Ammon's horn (tissue), 1 donor: Measurements from ENCODE around the gene RXFP2.

Experiments
- DNase-seq: peaks from one replicate; pipeline ENCODE4 v3.0.0-alpha.2; 2016; ENCODE audit warnings: low spot score

Gene RXFP2

DNA sequence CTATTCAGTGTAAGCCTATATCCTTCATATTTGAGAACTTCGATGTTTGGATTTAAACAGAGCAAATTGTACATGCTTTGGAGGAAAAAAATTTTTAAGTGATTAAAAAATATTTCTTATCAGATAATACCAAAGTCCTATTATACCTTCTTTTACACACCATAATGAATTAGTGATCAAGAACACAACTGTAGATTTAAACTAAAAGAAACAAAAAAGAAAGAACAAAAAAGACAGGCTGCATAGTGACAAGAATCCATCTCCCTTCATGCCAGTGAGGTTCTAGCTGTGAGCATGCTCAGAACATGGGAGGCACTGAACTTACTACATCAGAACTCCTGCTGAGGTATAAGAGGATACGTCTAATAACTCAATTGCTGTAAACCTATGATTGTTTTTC lies at the start of gene RXFP2:
Gene RXFP2, plus strand, starts transcription at position 301 of the 400 bp plus-strand sequence. Its CDS starts 87 bp downstream, at position 388.
- no peak for DNase-seq

DNA sequence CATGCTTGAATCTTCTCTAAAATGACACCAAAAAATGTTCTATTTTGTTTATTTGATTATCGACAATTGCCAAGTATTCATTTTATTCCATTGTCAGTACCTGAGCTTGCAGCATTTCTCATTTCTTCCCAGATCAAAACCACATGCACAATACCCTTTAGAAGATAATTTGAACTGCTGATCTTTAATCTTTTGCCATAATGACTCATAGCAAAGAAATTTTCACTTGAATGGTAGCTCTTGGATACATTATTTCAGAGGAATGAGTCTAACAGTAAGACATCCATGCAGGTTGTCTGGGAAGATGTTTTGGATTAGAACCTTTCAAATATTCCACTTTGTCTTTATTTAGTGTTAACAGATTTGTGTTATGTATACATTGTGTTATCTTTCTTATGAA lies 42.0 kb upstream of the RXFP2 start:
- DNase-seq, result no peak

- DNase-seq, result no peak
Measured at GRCh38 chr13:31699650-31700049, 39.7 kb upstream of the RXFP2 start.

- no peak for DNase-seq
Measured at GRCh38 chr13:31703780-31704179, 35.5 kb upstream of the RXFP2 start.

DNA sequence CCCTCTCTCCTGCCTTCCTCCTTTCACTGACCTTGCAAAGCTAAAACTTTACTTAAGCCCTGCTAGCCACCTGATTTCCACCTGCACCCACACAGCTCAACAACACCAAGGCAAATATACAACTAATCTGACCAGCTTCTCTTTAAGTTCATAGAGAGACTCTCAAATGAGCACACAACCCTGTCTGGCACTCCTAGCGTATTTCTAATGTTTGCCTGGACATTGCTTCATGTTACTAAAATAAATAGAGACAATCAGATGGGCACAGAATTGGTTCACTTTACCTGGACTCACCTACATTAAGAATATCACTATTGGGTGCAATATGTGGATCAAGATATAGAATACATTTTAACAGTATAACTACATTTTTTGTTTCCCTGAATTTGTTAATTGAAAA lies 33.2 kb upstream of the RXFP2 start:
- DNase-seq, result no peak

DNA sequence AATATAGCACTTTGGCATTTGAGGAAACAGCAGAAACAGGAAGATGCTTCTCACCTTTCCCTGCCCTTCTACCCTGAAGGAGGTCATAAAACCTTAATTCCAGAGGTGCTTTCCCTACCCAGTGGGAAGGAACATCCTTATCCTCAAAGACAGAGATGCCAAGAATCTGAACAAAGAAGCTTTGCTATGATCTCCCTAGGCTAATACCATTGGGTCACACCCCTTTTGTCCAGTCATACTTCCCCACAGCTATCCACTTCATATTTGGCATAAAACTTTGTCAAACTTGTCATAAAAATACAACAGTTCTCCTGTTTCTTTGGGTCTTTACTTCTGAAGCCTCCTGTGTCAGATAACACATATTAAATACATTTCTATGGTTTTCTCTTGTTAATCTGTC lies 21.7 kb upstream of the RXFP2 start:
- DNase-seq, result no peak

- no peak for DNase-seq
Measured at GRCh38 chr13:31719214-31719613, 20.1 kb upstream of the RXFP2 start.

- no peak for DNase-seq
Measured at GRCh38 chr13:31722673-31723072, 16.7 kb upstream of the RXFP2 start.

GRCh38 chr13:31725841-31726240 lies 13.5 kb upstream of the RXFP2 start:
- DNase-seq, result no peak

GRCh38 chr13:31731921-31732320 lies 7.4 kb upstream of the RXFP2 start:
- DNase-seq, result no peak

DNA sequence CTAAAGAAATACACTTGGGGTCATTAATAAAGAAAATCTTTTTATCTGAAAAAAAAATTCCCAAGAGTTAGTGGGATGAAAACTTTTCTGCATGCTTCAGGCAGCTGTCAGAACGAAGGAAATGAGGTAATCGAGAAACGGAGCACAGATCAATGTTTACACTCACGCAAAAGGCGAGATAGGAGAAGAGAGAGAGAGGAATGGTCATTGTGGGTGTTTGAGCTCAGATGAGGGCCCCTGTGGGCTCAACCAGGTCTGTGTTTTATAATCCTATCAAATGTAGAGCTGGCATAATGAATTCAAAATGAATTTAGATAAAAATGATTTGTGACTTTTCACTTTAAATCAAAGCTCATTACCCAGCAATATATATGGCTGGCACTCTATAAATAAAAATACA lies 6.3 kb upstream of the RXFP2 start:
- DNase-seq, result no peak

DNA sequence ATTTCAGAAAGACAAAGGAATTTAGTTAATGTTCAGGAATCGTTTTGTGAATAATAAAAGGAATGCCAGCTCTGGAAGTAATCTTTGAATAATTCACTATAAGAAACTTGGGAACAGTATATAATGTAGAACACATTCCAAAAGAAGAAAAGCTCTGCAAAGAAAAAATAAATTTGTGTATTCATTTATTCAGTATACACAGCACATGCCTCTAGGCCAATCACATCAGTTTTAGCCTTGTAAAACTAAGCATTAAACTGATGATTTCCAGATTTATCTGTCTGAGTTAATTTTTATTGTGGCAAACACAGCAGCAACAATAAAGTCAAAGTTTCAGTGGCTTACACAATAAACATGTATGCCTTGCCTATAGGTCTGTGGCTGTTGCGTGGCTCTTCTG lies 5.7 kb upstream of the RXFP2 start:
- DNase-seq, result no peak

GRCh38 chr13:31742097-31742734 lies 2.9 kb downstream of the RXFP2 start:
- peak; percentile 76 for DNase-seq

DNA sequence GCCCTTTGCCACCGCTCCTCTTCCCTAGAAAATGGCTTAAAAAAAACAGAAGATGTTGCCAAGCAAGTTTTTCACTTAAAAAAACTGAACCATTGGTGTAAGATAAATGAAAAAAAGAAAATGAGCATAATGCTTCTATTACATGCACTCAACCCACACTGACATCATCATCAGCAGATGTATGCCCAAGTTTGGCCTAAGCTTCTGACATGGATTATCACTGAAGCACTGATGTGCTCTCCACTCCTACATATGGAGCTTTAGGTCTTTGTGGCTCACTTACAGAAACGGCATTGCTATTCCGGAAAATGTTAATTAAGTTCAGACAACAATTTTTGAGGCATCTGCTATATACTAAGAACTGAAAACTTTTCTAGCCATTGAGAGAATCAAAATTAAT lies 8.0 kb downstream of the RXFP2 start:
- DNase-seq, result no peak

DNA sequence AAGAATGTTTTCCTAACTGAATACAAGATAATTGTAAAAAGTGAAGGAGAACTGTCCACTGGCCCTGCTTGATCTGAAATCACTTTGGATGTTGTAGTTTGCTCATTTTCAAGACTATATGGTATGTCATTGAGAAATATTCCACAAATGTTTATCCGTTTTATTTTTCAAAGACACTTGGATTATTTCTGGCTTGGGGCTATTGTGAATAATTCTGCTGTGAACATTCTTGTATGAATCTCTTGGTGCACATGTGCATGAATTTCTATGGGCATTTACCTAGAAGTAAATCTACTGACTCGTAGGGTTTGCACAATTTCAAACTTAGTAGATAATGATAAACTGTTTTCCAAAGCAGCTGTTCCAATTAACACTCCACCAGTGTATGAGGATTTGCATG lies 8.6 kb downstream of the RXFP2 start:
- no peak for DNase-seq

- DNase-seq, result no peak
Measured at GRCh38 chr13:31749929-31750328, 10.6 kb downstream of the RXFP2 start.

DNA sequence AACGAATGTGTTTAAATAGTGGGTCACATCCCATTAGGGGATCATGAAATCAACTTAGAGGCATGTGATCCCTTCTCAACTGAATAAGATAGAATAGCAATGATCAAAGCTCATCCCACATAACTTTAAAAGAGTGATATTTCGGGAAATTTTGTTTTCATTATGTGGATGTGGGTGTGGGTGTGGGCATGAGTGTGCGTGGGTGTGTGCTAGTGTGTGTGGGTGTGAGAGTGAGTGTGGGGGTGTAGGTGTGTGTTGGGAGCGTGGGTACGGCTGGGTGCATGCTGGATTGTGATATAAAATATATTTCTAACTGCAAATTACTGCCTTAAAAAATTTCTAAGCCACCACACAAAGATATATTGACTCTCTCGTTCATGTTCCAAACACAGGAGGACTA lies 15.9 kb downstream of the RXFP2 start:
- no peak for DNase-seq

DNA sequence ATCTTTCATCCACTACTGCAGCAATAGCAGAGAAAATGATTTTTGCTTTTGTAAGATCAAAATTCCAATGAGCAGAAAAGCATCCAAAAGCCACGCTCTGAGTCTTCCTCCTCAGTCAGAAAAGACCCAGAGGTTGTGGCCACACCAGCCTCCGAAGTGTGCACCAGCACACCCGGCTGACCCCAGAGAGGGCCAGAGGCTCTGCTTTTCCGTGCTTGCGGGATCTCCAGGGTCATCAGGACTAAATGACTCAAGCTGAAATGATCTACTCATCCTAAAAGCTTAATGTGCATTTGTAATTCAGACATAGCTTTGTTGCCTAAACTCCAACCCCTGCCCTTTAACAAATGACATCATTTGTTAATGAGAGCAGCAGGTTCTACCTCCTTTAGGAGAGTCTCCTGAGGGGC lies 16.5 kb downstream of the RXFP2 start:
- DNase-seq, result no peak

GRCh38 chr13:31756346-31756745 lies 17.0 kb downstream of the RXFP2 start:
- no peak for DNase-seq

DNA sequence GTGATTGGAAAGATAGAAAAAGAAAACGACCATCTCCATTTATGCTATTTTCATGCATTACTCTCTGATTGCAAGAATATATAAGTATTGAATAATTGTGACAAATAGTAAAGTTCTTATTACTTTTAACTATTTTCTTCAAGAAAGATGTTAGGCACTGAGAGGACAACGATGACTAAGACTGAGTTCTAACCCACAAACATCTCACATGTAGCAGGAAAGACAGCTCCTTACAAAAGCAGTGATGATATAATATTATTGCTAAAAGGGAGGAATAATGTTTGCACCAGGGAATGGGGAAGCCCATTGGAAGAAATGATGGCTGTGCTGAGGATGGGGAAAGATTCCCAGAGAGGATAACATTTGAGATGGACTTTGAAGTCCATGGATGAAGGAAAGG lies 22.6 kb downstream of the RXFP2 start:
- no peak for DNase-seq

- no peak for DNase-seq
Measured at GRCh38 chr13:31764556-31764955, 25.2 kb downstream of the RXFP2 start.

GRCh38 chr13:31765138-31765785 lies 25.9 kb downstream of the RXFP2 start:
- DNase-seq, result no peak

- no peak for DNase-seq
Measured at GRCh38 chr13:31767175-31767900, 28.0 kb downstream of the RXFP2 start.
